NCI-H446 treated with DMSO at 0.1 percent for 48 hours (cell line): ENCODE results near the gene NUDT22.
A peak's percentile ranks its signal among the peaks of the same experiment; 100 is the strongest.

Source experiments
- DNase-seq: peaks from one replicate; lab custom pipeline; 2025; lab: John Stamatoyannopoulos, UW

Gene NUDT22

GRCh38 chr11:64255135-64256128 is 29.4 kb downstream of the NUDT22 start:
- no peak for DNase-seq

- no peak for DNase-seq
Observed at GRCh38 chr11:64256300-64256699, 30.2 kb downstream of the NUDT22 start.

- DNase-seq, result no peak
Observed at GRCh38 chr11:64258356-64258755, 32.3 kb downstream of the NUDT22 start.

GRCh38 chr11:64258946-64259532 is 33.0 kb downstream of the NUDT22 start:
- no peak for DNase-seq

DNA sequence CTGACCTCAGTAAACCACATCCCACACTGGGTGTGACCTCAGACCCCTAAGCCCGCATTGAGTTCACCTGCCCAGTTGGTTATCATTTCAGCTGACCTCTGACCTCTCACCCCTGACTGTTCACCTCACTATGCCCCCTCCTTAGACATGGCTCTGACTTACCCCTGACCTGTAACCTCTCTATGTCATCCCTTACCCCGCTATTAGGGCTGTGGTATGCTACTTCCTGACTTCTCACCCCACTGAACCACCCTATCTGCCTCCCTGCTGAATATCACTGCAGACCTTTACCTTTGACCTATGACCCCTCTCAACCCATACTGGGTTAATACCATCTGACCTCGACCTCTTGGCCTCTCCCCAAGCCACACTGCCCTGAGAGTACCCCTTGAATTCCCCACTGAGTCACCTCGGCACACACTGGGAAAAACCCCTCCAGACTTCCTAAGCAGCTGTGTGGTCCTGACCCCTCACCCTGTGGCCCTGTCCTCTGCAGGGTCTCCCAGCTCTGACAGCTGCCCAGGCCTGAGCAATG is 33.5 kb downstream of the NUDT22 start:
- no peak for DNase-seq

GRCh38 chr11:64260147-64260708 is 34.2 kb downstream of the NUDT22 start:
- DNase-seq, result no peak

- DNase-seq, result no peak
Observed at GRCh38 chr11:64261556-64262080, 35.5 kb downstream of the NUDT22 start.

GRCh38 chr11:64262271-64263002 is 36.4 kb downstream of the NUDT22 start:
- DNase-seq, result no peak

- no peak for DNase-seq
Observed at GRCh38 chr11:64263021-64263946, 37.2 kb downstream of the NUDT22 start.

GRCh38 chr11:64263947-64264317 is 37.9 kb downstream of the NUDT22 start:
- no peak for DNase-seq

DNA sequence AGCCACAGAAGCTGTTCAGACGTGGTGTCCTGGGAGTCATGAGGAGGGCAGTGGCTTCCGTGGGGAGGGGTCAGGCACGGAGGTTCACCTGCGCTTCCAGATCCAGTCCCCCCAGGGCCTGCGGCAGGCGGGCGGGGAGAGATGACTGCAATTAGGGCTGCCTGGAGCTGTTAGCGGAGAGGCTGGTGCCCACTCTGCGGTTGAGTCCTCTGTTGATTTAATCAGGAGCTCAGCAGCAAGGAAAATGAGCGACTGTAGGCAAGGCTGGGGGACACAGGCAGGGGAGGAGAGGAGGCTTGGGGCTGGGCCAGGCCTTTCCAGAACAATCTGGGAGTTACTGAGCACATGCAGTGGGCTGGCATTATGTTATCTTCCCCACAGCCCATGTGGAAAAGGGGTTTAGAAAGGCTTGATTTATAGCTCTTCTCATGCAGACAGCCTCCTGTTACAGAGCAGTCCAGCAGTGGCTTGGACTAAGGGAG is 38.3 kb downstream of the NUDT22 start:
- no peak for DNase-seq

DNA sequence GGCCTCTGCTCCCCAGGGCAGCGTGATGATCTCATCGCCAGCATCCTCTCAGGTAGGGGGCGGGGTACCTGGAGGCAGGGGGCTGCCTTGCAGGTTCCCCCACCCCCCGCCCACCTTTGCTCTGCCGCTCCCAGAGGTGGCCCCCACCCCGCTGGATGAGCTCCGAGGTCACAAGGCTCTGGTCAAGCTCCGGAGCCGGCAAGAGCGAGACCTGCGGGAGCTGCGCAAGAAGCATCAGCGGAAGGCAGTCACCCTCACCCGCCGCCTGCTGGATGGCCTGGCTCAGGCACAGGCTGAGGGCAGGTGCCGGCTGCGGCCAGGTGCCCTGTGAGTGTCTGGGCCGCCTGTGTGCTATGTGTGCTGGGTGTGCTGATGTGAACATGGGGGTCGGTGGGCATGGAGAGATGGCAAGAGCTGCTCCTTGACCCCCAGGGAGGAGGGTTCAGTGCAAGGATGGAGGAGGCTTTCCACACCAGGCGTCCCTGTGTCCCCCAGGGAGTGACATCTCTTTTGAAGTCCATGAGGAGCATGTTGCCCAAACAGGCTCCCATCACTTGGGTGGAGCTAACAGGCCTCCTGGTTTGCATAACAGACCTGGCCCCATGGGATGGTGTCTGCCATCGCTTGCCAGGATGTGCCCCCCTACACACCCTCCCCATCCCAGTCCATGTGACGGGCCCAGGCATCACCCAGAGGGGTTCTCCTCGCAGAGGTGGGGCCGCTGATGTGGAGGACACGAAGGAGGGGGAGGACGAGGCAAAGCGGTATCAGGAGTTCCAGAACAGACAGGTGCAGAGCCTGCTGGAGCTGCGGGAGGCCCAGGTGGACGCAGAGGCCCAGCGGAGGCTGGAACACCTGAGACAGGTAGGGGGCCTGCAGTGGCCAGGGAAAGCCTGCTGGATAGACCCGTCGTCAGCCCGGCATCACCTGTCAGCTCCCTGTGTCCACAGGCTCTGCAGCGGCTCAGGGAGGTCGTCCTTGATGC is 39.4 kb downstream of the NUDT22 start:
- no peak for DNase-seq

GRCh38 chr11:64266339-64266738 is 40.3 kb downstream of the NUDT22 start:
- DNase-seq, result no peak

- DNase-seq, result no peak
Observed at GRCh38 chr11:64267207-64267945, 41.3 kb downstream of the NUDT22 start.

- DNase-seq, result peak; percentile 25
Observed at GRCh38 chr11:64268025-64268892, 42.2 kb downstream of the NUDT22 start.

- no peak for DNase-seq
Observed at GRCh38 chr11:64268893-64269539, 42.9 kb downstream of the NUDT22 start.
